RWPE2 (cell line): ENCODE measurements around the gene PCK1.
A peak's percentile ranks its signal among the peaks of the same experiment; 100 is the strongest.

Experiments used
- ATAC-seq: fragments of 200-7000 bp; cut with Tn5 transposase; 3 replicates; pipeline ENCODE4 v1.9.1; 2021; ENCODE audit warnings: low read depth
- DNase-seq: peaks from one replicate; pipeline ENCODE4 v3.0.0-alpha.2; 2020; ENCODE audit warnings: low spot score
- H3K27ac ChIP-seq: fragments of 450-650 bp; 2 replicates; pipeline ENCODE4 v1.5.1; 2017; ENCODE audit warnings: mild to moderate bottlenecking; ENCODE audit not compliant: poor library complexity, severe bottlenecking
- H3K27me3 ChIP-seq: fragments of 250-450 bp; sonication (Bioruptor Pico); 2 replicates; pipeline ENCODE4 v1.5.1; 2021; ENCODE audit warnings: mild to moderate bottlenecking, moderate library complexity; ENCODE audit not compliant: insufficient read depth, poor library complexity, severe bottlenecking
- H3K36me3 ChIP-seq: fragments of 250-450 bp; sonication (Bioruptor Pico); 2 replicates; pipeline ENCODE4 v1.5.1; 2020; ENCODE audit warnings: low read depth, mild to moderate bottlenecking, moderate library complexity
- H3K4me1 ChIP-seq: fragments of 250-450 bp; sonication (Bioruptor Pico); 2 replicates; pipeline ENCODE4 v1.5.1; 2021; ENCODE audit warnings: mild to moderate bottlenecking, moderate library complexity; ENCODE audit not compliant: insufficient read depth, poor library complexity, severe bottlenecking
- H3K4me3 ChIP-seq: fragments of 250-450 bp; sonication (Bioruptor Pico); 2 replicates; pipeline ENCODE4 v1.5.1; 2021; ENCODE audit warnings: mild to moderate bottlenecking, moderate library complexity; ENCODE audit not compliant: severe bottlenecking
- H3K9me3 ChIP-seq: fragments of 250-450 bp; sonication (Bioruptor Pico); 2 replicates; pipeline ENCODE4 v1.5.1; 2021; ENCODE audit warnings: mild to moderate bottlenecking, moderate library complexity; ENCODE audit not compliant: severe bottlenecking
- CTCF ChIP-seq: fragments of 450-650 bp; IDR thresholded peaks from one replicate; pipeline ENCODE4 v1.5.1; 2017; ENCODE audit warnings: mild to moderate bottlenecking, moderate library complexity; ENCODE audit not compliant: poor library complexity, severe bottlenecking

Gene PCK1

GRCh38 chr20:57570145-57570850 lies 9.4 kb downstream of the PCK1 start:
- Histone ChIP-seq H3K27me3 (peaks cover 87% of the 10 kb centered on the region), H3K4me1 (no peaks in the 10 kb centered on the region), H3K9me3 (no peaks in the 10 kb centered on the region), H3K27ac (no peak overlapping the region), H3K36me3 (no peaks in the 10 kb centered on the region), H3K4me3 (no peak overlapping the region)
- ATAC-seq (no peak), DNase-seq (no peak)
- no peak for TF ChIP-seq CTCF

GRCh38 chr20:57570920-57571319 lies 10.0 kb downstream of the PCK1 start:
- no peak for ATAC-seq
- Histone ChIP-seq H3K4me1 (no peaks in the 10 kb centered on the region), H3K27ac (no peak overlapping the region), H3K36me3 (no peaks in the 10 kb centered on the region), H3K27me3 (peaks cover 87% of the 10 kb centered on the region), H3K9me3 (no peaks in the 10 kb centered on the region), H3K4me3 (no peak overlapping the region)
- no peak for TF ChIP-seq CTCF
- DNase-seq, result no peak

GRCh38 chr20:57571782-57572416 lies 11.0 kb downstream of the PCK1 start:
- DNase-seq, result no peak

GRCh38 chr20:57573242-57573641 lies 12.3 kb downstream of the PCK1 start:
- Histone ChIP-seq H3K4me3 (no peak overlapping the region), H3K4me1 (no peaks in the 10 kb centered on the region), H3K36me3 (no peaks in the 10 kb centered on the region), H3K27me3 (peaks cover 87% of the 10 kb centered on the region), H3K9me3 (no peaks in the 10 kb centered on the region), H3K27ac (no peak overlapping the region)
- TF ChIP-seq CTCF, result no peak
- no peak for ATAC-seq
- no peak for DNase-seq

More at GRCh38 chr20:57571782-57572416, 11.0 kb downstream of the PCK1 start:
- H3K27ac ChIP-seq, result no peak overlapping the region
- no peaks in the 10 kb centered on the region for H3K9me3 ChIP-seq
- no peak for TF ChIP-seq CTCF
- H3K27me3 ChIP-seq, result peaks cover 87% of the 10 kb centered on the region
- H3K4me1 ChIP-seq, result no peaks in the 10 kb centered on the region
- H3K36me3 ChIP-seq, result no peaks in the 10 kb centered on the region
- H3K4me3 ChIP-seq, result no peak overlapping the region
- no peak for ATAC-seq

- no peak for DNase-seq
- TF ChIP-seq CTCF, result peak; percentile 26
- no peak for ATAC-seq
- Histone ChIP-seq H3K27me3 (peaks cover 87% of the 10 kb centered on the region), H3K4me3 (no peak overlapping the region), H3K27ac (no peak overlapping the region), H3K4me1 (no peaks in the 10 kb centered on the region), H3K36me3 (no peaks in the 10 kb centered on the region), H3K9me3 (no peaks in the 10 kb centered on the region)
Observed at GRCh38 chr20:57573894-57574293, 13.0 kb downstream of the PCK1 start.
